ENCODE measurements around the gene CRYL1.

- TF ChIP-seq EZH2phosphoT487 (IDR thresholded peaks at IDR 0.05; ENCODE audit: borderline replicate concordance, low read depth) = no peak
- no peak for TF ChIP-seq CTCF (IDR thresholded peaks at IDR 0.05)
- TF ChIP-seq PBX3 (IDR thresholded peaks at IDR 0.05) = no peak
- no peak for TF ChIP-seq JUND (IDR thresholded peaks at IDR 0.05)
- no peak for TF ChIP-seq RFX5 (IDR thresholded peaks at IDR 0.05; ENCODE audit: low read length)
- TF ChIP-seq NRF1 (IDR thresholded peaks at IDR 0.05; ENCODE audit: low read depth, low read length) = no peak
- no peak for TF ChIP-seq TEAD4 (IDR thresholded peaks at IDR 0.05; ENCODE audit: borderline replicate concordance, insufficient read depth)
- TF ChIP-seq SMC3 (IDR thresholded peaks at IDR 0.05; ENCODE audit: low read depth, low read length) = no peak
- TF ChIP-seq POLR2AphosphoS5 (IDR thresholded peaks at IDR 0.05; ENCODE audit: low read depth, low read length) = no peak
- no peak for TF ChIP-seq GATA2 (CRISPR knock-in tag; IDR thresholded peaks at IDR 0.05)
- TF ChIP-seq EP300 (IDR thresholded peaks at IDR 0.05; ENCODE audit: borderline replicate concordance in 1 of 2, low read depth in 1 of 2, low read length in 1 of 2) = no peak
- no peak for TF ChIP-seq GABPA (IDR thresholded peaks at IDR 0.05; ENCODE audit: low read depth)
- no peak for TF ChIP-seq MAX (IDR thresholded peaks at IDR 0.05; ENCODE audit: low read depth)
Observed at GRCh38 chr13:20461860-20462532, 63.7 kb downstream of the CRYL1 start.

All from SK-N-SH (cell line).